ENCODE results near the gene TSPAN9. TPM values are rescaled to one million over a fixed set of nuclear protein-coding genes. Genes with fewer than 3 reads are reported as not detected.

Gene TSPAN9
- total and polyA plus RNA-seq, 8 donors: 1.4 to 58.3 (median 7.9) TPM

DNA sequence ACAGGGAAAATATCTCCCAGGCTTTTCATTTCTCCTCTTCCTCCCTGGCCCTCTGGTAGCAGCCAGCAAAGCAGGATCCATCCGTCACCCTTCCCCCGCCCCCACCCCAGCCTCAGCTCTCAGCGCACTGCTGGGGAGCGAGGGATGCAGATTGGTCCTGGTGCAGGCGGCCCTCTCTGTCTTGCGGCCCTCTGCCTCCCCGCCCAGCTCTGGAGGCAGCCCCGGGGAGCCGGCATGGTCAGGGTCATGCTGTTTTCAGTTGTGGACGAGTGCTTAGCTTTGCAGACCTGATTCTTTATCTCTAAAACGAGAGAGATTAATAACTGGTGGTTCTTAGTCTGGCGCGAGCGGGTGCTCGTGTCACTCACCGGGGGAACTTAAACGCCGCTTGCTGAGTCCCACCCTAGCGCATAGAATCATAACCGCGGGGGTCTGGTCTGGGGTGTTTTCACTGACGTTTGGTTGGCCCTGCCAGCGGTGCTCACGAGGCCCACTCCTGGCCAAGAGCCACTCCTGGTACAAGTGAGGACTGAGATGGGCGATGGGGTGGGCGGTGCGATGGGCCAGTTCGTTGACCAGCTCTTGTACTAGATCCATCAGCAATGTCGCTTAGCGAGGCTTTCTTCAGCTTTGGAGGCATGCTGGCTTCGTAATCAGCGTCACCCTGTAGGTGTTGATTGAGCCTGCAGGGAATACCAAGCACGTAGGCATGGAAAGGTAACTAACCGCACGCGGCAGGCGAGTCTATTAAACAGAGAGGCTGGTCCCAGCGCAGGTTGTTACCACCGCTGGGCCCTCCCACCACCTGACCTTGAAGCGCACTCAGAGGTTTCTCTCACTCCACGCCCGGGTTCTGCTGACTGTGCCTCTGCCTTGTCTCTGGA, 95.2 kb downstream of the TSPAN9 start:
- no peaks in the 10 kb centered on the region for H3K9me3 ChIP-seq
- no peak overlapping the region for H3K27ac ChIP-seq
- 78 to 85% (median 82%) methylated on average over 42 of the region's 42 CpGs for WGBS, 5 donors
- no peak for TF ChIP-seq POLR2A (IDR thresholded peaks at IDR 0.05)
- TF ChIP-seq POLR2AphosphoS5 (IDR thresholded peaks at IDR 0.05): no peak
- TF ChIP-seq EP300 (IDR thresholded peaks at IDR 0.05): no peak
- TF ChIP-seq, protein P1, sequence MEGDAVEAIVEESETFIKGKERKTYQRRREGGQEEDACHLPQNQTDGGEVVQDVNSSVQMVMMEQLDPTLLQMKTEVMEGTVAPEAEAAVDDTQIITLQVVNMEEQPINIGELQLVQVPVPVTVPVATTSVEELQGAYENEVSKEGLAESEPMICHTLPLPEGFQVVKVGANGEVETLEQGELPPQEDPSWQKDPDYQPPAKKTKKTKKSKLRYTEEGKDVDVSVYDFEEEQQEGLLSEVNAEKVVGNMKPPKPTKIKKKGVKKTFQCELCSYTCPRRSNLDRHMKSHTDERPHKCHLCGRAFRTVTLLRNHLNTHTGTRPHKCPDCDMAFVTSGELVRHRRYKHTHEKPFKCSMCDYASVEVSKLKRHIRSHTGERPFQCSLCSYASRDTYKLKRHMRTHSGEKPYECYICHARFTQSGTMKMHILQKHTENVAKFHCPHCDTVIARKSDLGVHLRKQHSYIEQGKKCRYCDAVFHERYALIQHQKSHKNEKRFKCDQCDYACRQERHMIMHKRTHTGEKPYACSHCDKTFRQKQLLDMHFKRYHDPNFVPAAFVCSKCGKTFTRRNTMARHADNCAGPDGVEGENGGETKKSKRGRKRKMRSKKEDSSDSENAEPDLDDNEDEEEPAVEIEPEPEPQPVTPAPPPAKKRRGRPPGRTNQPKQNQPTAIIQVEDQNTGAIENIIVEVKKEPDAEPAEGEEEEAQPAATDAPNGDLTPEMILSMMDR (IDR thresholded peaks at IDR 0.05): no peak
- H3K27me3 ChIP-seq: no peaks in the 10 kb centered on the region
- H3K4me1 ChIP-seq: peaks cover 0 to 17% (median 6%) of the 10 kb centered on the region in 4 donors
- intact Hi-C loops (cut with DNase I; ENCODE audit: low total_unique reads): no loop called here
- no peak for DNase-seq
- H3K36me3 ChIP-seq: peaks cover 0 to 4% (median 0%) of the 10 kb centered on the region in 4 donors
- H3K4me3 ChIP-seq: no peak overlapping the region

DNA sequence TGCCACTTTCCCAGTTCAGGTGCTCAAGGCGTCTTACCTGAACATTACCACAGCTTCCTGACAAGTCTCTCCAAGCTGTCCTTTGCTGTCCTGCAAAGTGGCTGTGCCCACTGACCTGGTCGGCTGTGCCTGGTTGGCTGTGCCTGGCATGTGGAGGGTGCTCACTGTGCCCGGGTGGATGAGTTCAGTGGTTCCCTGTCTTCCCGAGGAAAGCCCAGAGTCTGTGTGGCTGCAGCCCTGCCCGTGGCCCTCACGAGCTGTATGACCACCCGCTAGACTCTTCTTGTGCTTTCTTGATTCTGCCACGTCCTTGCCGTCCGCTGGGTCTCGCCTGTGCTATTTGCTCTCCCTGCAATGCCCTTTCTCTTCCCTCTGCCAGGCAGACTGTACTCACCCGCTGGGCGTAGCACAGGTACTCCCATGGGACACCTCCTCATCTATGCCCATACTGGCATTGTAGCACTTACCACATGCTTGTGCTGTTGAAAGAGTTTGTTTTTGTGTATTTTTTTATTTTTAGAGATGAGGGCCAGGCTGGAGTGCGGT, 95.9 kb downstream of the TSPAN9 start:
- H3K36me3 ChIP-seq: peaks cover 0 to 4% (median 0%) of the 10 kb centered on the region in 4 donors
- H3K4me3 ChIP-seq: no peak overlapping the region
- 88 to 95% (median 93%) methylated on average over 14 of the region's 14 CpGs for WGBS, 5 donors
- no peak overlapping the region for H3K27ac ChIP-seq
- no peaks in the 10 kb centered on the region for H3K9me3 ChIP-seq
- H3K4me1 ChIP-seq: peaks cover 0 to 13% (median 6%) of the 10 kb centered on the region in 4 donors
- no peaks in the 10 kb centered on the region for H3K27me3 ChIP-seq
- intact Hi-C loops (cut with DNase I; ENCODE audit: low total_unique reads): no loop called here
- TF ChIP-seq, protein P1 (IDR thresholded peaks at IDR 0.05): no peak
- no peak for TF ChIP-seq POLR2A (IDR thresholded peaks at IDR 0.05)
- no peak for TF ChIP-seq EP300 (IDR thresholded peaks at IDR 0.05)
- TF ChIP-seq POLR2AphosphoS5 (IDR thresholded peaks at IDR 0.05): no peak
- no peak for DNase-seq

DNA sequence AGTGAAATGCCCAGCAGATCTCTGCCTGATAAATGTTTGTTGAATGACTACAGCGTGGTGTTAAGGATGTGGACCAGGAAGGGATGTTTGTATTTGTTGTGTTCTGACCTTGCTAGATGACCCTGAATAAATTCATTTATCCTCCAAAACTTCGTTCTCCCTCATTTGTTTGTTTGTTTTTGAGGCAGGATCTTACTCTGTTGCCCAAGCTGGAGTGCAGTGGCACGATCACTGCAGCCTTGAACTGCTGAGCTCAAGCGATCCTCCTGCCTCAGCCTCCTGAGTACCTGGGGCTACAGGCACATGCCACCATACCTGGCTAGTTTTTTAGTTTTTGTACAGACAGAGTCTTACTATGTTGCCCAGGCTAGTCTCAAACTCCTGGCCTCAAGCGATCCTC, 96.7 kb downstream of the TSPAN9 start:
- TF ChIP-seq EP300 (IDR thresholded peaks at IDR 0.05): no peak
- TF ChIP-seq POLR2AphosphoS5 (IDR thresholded peaks at IDR 0.05): no peak
- TF ChIP-seq, protein P1 (IDR thresholded peaks at IDR 0.05): no peak
- TF ChIP-seq POLR2A (IDR thresholded peaks at IDR 0.05): no peak
- Histone ChIP-seq H3K27ac (no peak overlapping the region), H3K36me3 (peaks cover 0 to 4% (median 0%) of the 10 kb centered on the region in 4 donors), H3K4me3 (no peak overlapping the region), H3K4me1 (peaks cover 0 to 13% (median 2%) of the 10 kb centered on the region in 4 donors), H3K9me3 (no peaks in the 10 kb centered on the region), H3K27me3 (no peaks in the 10 kb centered on the region)
- DNase-seq: no peak
- intact Hi-C loops (cut with DNase I; ENCODE audit: low total_unique reads): no loop called here
- WGBS, 5 donors: 79 to 87% (median 83%) methylated on average over 5 of the region's 5 CpGs

DNA sequence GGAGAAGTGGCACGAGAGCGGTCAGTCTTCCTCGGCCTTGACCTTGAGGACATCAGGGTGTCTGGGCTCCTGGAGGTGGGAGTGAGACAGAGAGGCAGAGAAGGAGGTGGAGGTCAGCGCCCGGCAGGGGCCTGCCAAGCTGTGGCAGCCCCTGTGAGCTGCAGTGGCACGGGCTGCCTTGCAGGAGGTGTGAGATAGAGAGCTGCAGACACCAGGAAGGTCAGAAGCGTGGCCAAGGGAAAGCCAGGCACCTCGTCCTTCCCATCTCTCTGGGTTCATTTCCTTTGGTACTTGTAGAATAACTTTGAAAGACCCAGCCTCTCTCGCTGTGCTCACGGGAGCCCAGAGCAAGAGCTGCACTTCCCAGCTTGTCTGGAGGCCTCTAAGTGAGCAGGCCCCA, 98.1 kb downstream of the TSPAN9 start:
- intact Hi-C loops (cut with DNase I; ENCODE audit: low total_unique reads): no loop called here
- DNase-seq: no peak
- H3K36me3 ChIP-seq: peaks cover 0 to 4% (median 0%) of the 10 kb centered on the region in 4 donors
- TF ChIP-seq, protein P1 (IDR thresholded peaks at IDR 0.05): no peak
- TF ChIP-seq EP300 (IDR thresholded peaks at IDR 0.05): no peak
- TF ChIP-seq POLR2AphosphoS5 (IDR thresholded peaks at IDR 0.05): no peak
- no peak overlapping the region for H3K27ac ChIP-seq
- 80 to 88% (median 85%) methylated on average over 10 of the region's 10 CpGs for WGBS, 5 donors
- H3K4me1 ChIP-seq: peaks cover 0 to 9% (median 0%) of the 10 kb centered on the region in 4 donors
- no peaks in the 10 kb centered on the region for H3K27me3 ChIP-seq
- no peak overlapping the region for H3K4me3 ChIP-seq
- H3K9me3 ChIP-seq: no peaks in the 10 kb centered on the region
